Measurements from ENCODE around the gene GRIK1. TPM values are rescaled to one million over a fixed set of nuclear protein-coding genes. Genes with fewer than 3 reads are reported as not detected.

The GRIK1 gene
- total and polyA plus RNA-seq, 4 donors, result not detected

DNA sequence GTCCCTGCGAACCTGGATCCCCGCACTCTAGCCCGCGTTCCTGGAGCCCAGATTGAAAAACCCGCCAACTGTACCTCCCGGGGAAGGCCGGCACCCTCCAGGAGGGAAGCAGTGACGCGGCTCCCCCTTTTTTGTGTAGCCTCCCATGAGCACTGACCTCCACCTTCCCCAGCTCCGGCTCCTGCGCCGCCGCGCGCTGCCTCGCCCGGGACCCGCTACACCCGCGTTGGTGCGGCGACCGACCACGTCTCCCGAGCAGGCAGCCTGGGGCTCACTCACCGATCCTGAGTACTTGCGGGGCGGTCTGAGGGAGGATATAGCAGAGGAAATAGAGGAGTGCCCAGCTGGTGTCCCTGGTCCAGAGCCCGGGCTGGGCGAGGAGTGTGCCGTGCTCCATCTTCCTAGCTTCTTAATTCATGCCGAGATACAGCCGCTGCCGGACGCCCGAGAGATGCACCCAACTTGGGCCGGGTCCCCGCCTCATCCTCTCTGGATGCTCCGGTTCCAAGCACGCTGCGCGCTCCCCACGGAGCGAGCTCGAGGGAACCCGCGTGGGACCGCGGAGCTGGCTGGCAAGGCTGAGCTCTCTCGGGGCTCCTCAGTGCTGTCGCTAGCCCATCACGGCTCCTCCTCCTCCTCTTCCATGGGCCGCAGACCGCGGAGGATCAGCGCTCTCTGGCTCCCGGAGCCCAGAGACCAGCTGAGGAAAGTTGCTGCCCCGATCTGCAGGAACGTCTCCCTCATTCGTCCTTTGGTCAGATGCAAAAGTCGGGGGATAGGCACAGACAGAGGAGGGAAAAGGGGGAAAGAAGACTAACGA lies 482 bp downstream of the GRIK1 start:
- Histone ChIP-seq H3K27me3 (ENCODE audit: control insufficient read depth in 1 of 2, insufficient read depth in 2 of 2, low read length in 1 of 2) (peaks cover 0 to 1% of the 10 kb centered on the region in 2 donors), H3K27ac (ENCODE audit: low read depth in 1 of 2, low read length in 2 of 2) (no peak overlapping the region), H3K4me1 (ENCODE audit: control insufficient read depth in 1 of 2, insufficient read depth in 2 of 2, low read length in 2 of 2) (no peaks in the 10 kb centered on the region), H3K9me3 (ENCODE audit: control insufficient read depth, low read length) (no peaks in the 10 kb centered on the region), H3K4me3 (ENCODE audit: low read length in 2 of 2) (peak overlapping the region in 1 of 2 donors; percentile 4), H3K36me3 (ENCODE audit: control insufficient read depth in 1 of 2, insufficient read depth in 2 of 2, low read length in 1 of 2) (no peaks in the 10 kb centered on the region)
- WGBS, 2 donors, result 1% methylated on average over 56 to 62 of the region's 62 CpGs
- DNase-seq, result peak in 1 of 2 donors; percentile 72
- ATAC-seq (ENCODE audit: low FRiP score), result no peak
- intact Hi-C loops (cut with DNase I), result no loop called here

- H3K36me3 ChIP-seq (ENCODE audit: control insufficient read depth in 1 of 2, insufficient read depth in 2 of 2, low read length in 1 of 2), result no peaks in the 10 kb centered on the region
- no peaks in the 10 kb centered on the region for H3K4me1 ChIP-seq (ENCODE audit: control insufficient read depth in 1 of 2, insufficient read depth in 2 of 2, low read length in 2 of 2)
- intact Hi-C loops (cut with DNase I), result no loop called here
- H3K4me3 ChIP-seq (ENCODE audit: low read length in 2 of 2), result no peak overlapping the region
- WGBS, 2 donors, result 0 to 6% methylated on average over 11 of the region's 11 CpGs
- DNase-seq, result peak in 1 of 2 donors; percentile 67
- H3K27me3 ChIP-seq (ENCODE audit: control insufficient read depth in 1 of 2, insufficient read depth in 2 of 2, low read length in 1 of 2), result peaks cover 0 to 1% of the 10 kb centered on the region in 2 donors
- peak; percentile 34 for ATAC-seq (ENCODE audit: low FRiP score)
- no peaks in the 10 kb centered on the region for H3K9me3 ChIP-seq (ENCODE audit: control insufficient read depth, low read length)
- no peak overlapping the region for H3K27ac ChIP-seq (ENCODE audit: low read depth in 1 of 2, low read length in 2 of 2)
These were observed 1.1 kb downstream of the GRIK1 start for GRCh38 chr21:29938776-29939103.

- H3K36me3 ChIP-seq (ENCODE audit: control insufficient read depth in 1 of 2, insufficient read depth in 2 of 2, low read length in 1 of 2), result no peaks in the 10 kb centered on the region
- ATAC-seq (ENCODE audit: low FRiP score), result no peak
- H3K4me1 ChIP-seq (ENCODE audit: control insufficient read depth in 1 of 2, insufficient read depth in 2 of 2, low read length in 2 of 2), result no peaks in the 10 kb centered on the region
- WGBS, 2 donors, result 89 to 95% methylated on average over 3 of the region's 3 CpGs
- peaks cover 0 to 1% of the 10 kb centered on the region in 2 donors for H3K27me3 ChIP-seq (ENCODE audit: control insufficient read depth in 1 of 2, insufficient read depth in 2 of 2, low read length in 1 of 2)
- no peak for DNase-seq
- H3K27ac ChIP-seq (ENCODE audit: low read depth in 1 of 2, low read length in 2 of 2), result no peak overlapping the region
- intact Hi-C loops (cut with DNase I), result no loop called here
- H3K9me3 ChIP-seq (ENCODE audit: control insufficient read depth, low read length), result no peaks in the 10 kb centered on the region
- no peak overlapping the region for H3K4me3 ChIP-seq (ENCODE audit: low read length in 2 of 2)
These were observed 6.7 kb downstream of the GRIK1 start for GRCh38 chr21:29933088-29933487.

DNA sequence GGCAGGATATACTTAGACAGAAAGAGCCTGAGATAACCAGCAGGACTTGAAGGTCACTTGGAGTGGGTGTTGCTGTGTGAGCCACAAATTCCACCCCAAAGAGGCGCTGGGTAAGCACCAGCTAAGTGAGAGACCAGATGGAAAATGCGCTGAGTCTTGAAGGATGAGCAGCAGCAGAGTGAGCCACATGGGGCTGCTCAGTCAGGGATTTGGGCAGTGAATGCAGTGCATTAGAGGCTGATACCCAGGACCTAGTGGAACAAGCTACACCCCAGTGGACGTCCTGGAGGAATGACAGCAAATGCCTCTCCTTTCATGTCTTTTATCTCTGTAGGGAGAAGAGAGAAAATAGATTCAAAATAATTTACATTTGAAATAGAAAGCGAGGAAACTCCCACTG lies 11.3 kb downstream of the GRIK1 start:
- H3K36me3 ChIP-seq (ENCODE audit: control insufficient read depth in 1 of 2, insufficient read depth in 2 of 2, low read length in 1 of 2), result no peaks in the 10 kb centered on the region
- H3K9me3 ChIP-seq (ENCODE audit: control insufficient read depth, low read length), result no peaks in the 10 kb centered on the region
- intact Hi-C loops (cut with DNase I), result no loop called here
- ATAC-seq (ENCODE audit: low FRiP score) (no peak), DNase-seq (no peak)
- 76 to 78% methylated on average over 4 of the region's 4 CpGs for WGBS, 2 donors
- no peaks in the 10 kb centered on the region for H3K4me1 ChIP-seq (ENCODE audit: control insufficient read depth in 1 of 2, insufficient read depth in 2 of 2, low read length in 2 of 2)
- no peak overlapping the region for H3K27ac ChIP-seq (ENCODE audit: low read depth in 1 of 2, low read length in 2 of 2)
- H3K27me3 ChIP-seq (ENCODE audit: control insufficient read depth in 1 of 2, insufficient read depth in 2 of 2, low read length in 1 of 2), result no peaks in the 10 kb centered on the region
- H3K4me3 ChIP-seq (ENCODE audit: low read length in 2 of 2), result no peak overlapping the region

GRCh38 chr21:29920938-29921337 lies 18.9 kb downstream of the GRIK1 start:
- H3K4me1 ChIP-seq (ENCODE audit: control insufficient read depth in 1 of 2, insufficient read depth in 2 of 2, low read length in 2 of 2), result no peaks in the 10 kb centered on the region
- H3K36me3 ChIP-seq (ENCODE audit: control insufficient read depth in 1 of 2, insufficient read depth in 2 of 2, low read length in 1 of 2), result no peaks in the 10 kb centered on the region
- ATAC-seq (ENCODE audit: low FRiP score) (no peak), DNase-seq (no peak)
- H3K9me3 ChIP-seq (ENCODE audit: control insufficient read depth, low read length), result no peaks in the 10 kb centered on the region
- no peak overlapping the region for H3K27ac ChIP-seq (ENCODE audit: low read depth in 1 of 2, low read length in 2 of 2)
- no peak overlapping the region for H3K4me3 ChIP-seq (ENCODE audit: low read length in 2 of 2)
- H3K27me3 ChIP-seq (ENCODE audit: control insufficient read depth in 1 of 2, insufficient read depth in 2 of 2, low read length in 1 of 2), result peaks cover 0 to 2% of the 10 kb centered on the region in 2 donors
- intact Hi-C loops (cut with DNase I), result no loop called here
- WGBS, 2 donors, result 93 to 97% methylated on average over 1 of the region's 1 CpG

DNA sequence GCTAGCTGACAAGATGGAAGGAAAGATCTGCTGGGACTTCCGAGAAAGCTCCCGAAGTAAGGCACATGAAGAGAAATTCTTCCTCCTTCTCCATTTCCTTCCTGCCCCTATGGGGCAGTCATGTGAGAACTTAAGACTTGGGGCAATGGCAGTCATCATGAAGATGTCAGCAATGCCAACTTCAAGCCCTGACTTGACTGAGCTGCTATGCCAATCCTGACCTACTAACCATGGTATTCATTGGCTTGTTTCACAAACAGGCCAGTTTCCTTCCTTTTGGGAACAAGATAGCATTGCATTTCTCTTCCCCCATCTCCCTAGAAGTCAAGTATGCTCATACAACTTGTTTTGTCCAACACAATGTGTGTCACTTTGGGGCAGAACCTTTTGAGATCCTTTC lies 25.5 kb downstream of the GRIK1 start:
- ATAC-seq (ENCODE audit: low FRiP score), result no peak
- 94 to 95% methylated on average over 2 of the region's 2 CpGs for WGBS, 2 donors

DNA sequence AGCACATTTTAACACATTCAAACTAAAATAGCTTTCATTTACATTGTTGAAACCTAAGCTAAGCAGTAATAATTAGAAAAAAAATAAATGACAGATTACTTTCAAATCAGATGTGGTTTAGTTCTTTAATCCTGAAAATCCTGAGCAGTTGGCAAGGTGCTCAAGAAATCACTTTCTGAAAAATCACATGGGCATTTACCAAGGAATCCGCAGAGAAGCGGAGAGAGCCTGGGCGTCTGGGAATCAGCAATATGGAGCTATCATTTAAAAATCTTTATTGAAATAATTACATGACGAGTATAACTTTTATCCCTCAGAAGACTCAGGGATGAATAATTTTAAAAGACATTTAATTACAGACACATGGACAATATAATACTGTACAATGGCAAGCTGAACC lies 30.2 kb downstream of the GRIK1 start:
- intact Hi-C loops (cut with DNase I), result no loop called here
- Histone ChIP-seq H3K4me1 (ENCODE audit: control insufficient read depth in 1 of 2, insufficient read depth in 2 of 2, low read length in 2 of 2) (no peaks in the 10 kb centered on the region), H3K27me3 (ENCODE audit: control insufficient read depth in 1 of 2, insufficient read depth in 2 of 2, low read length in 1 of 2) (no peaks in the 10 kb centered on the region), H3K36me3 (ENCODE audit: control insufficient read depth in 1 of 2, insufficient read depth in 2 of 2, low read length in 1 of 2) (no peaks in the 10 kb centered on the region), H3K27ac (ENCODE audit: low read depth in 1 of 2, low read length in 2 of 2) (no peak overlapping the region), H3K9me3 (ENCODE audit: control insufficient read depth, low read length) (no peaks in the 10 kb centered on the region), H3K4me3 (ENCODE audit: low read length in 2 of 2) (no peak overlapping the region)
- 81 to 95% methylated on average over 4 of the region's 4 CpGs for WGBS, 2 donors
- no peak for DNase-seq
- ATAC-seq (ENCODE audit: low FRiP score), result no peak

More for the DNA sequence above, 25.5 kb downstream of the GRIK1 start:
- Histone ChIP-seq H3K36me3 (ENCODE audit: control insufficient read depth in 1 of 2, insufficient read depth in 2 of 2, low read length in 1 of 2) (no peaks in the 10 kb centered on the region), H3K27ac (ENCODE audit: low read depth in 1 of 2, low read length in 2 of 2) (no peak overlapping the region), H3K4me3 (ENCODE audit: low read length in 2 of 2) (no peak overlapping the region), H3K27me3 (ENCODE audit: control insufficient read depth in 1 of 2, insufficient read depth in 2 of 2, low read length in 1 of 2) (peaks cover 0 to 2% of the 10 kb centered on the region in 2 donors), H3K9me3 (ENCODE audit: control insufficient read depth, low read length) (no peaks in the 10 kb centered on the region), H3K4me1 (ENCODE audit: control insufficient read depth in 1 of 2, insufficient read depth in 2 of 2, low read length in 2 of 2) (no peaks in the 10 kb centered on the region)
- intact Hi-C loops (cut with DNase I), result no loop called here
- no peak for DNase-seq

- Histone ChIP-seq H3K9me3 (ENCODE audit: control insufficient read depth, low read length) (no peaks in the 10 kb centered on the region), H3K4me1 (ENCODE audit: control insufficient read depth in 1 of 2, insufficient read depth in 2 of 2, low read length in 2 of 2) (no peaks in the 10 kb centered on the region), H3K27me3 (ENCODE audit: control insufficient read depth in 1 of 2, insufficient read depth in 2 of 2, low read length in 1 of 2) (no peaks in the 10 kb centered on the region), H3K4me3 (ENCODE audit: low read length in 2 of 2) (no peak overlapping the region), H3K36me3 (ENCODE audit: control insufficient read depth in 1 of 2, insufficient read depth in 2 of 2, low read length in 1 of 2) (no peaks in the 10 kb centered on the region), H3K27ac (ENCODE audit: low read depth in 1 of 2, low read length in 2 of 2) (no peak overlapping the region)
- 70 to 71% methylated on average over 11 of the region's 11 CpGs for WGBS, 2 donors
- ATAC-seq (ENCODE audit: low FRiP score), result no peak
- intact Hi-C loops (cut with DNase I), result no loop called here
- no peak for DNase-seq
These were observed 35.2 kb downstream of the GRIK1 start for GRCh38 chr21:29904359-29905282.
